HG02571 (cell line): Measurements from ENCODE around the gene ZNF684.
"Not testable (repeated sequence)": the region's sequence is repeated elsewhere in the genome, so short reads cannot be mapped to it uniquely, and the experiment has no call there.

Experiments used
- ATAC-seq: cut with Tn5 transposase; IDR thresholded peaks from one replicate; pipeline ENCODE4 v1.9.1; 2021; ENCODE audit warnings: mild to moderate bottlenecking, moderate library complexity; ENCODE audit not compliant: unreplicated experiment

The ZNF684 gene

DNA sequence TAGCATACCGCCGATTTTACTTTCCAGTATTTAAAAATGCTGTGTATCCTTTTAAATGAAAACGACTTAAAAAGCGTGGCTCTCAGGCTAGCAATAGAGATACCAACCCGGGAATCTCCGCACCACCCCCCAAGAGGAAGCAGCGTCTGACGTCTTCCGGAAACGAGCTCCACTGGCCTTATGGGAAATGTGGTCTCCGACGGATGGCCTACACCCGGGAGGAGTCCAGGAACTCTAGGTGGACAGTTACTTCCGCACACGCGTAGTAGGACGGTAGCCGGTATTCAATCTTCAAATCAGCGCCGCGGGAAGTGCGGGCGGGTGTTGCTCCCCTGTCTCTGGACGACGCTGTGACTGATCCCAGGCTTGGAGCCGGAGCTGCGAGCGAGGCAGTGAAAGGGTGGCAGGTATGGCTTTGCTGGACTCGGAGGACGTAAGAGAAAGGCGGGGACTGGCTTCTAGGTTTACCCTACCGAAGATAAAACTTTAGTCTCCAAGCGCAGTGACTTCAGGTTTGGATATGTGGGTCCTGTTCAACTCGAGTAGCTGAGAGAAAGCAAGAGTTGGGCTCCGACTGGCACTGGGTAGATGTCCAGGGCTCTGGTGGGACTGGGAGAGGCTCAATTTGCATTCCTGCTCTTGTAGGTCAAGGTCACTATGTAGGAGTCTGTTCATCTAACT is at the start of gene ZNF684:
Gene ZNF684 (plus strand): TSS at position 257 of the 681 bp plus-strand sequence. CDS start 1,530 bp downstream, outside the sequence.
- peak; percentile 94 for ATAC-seq

DNA sequence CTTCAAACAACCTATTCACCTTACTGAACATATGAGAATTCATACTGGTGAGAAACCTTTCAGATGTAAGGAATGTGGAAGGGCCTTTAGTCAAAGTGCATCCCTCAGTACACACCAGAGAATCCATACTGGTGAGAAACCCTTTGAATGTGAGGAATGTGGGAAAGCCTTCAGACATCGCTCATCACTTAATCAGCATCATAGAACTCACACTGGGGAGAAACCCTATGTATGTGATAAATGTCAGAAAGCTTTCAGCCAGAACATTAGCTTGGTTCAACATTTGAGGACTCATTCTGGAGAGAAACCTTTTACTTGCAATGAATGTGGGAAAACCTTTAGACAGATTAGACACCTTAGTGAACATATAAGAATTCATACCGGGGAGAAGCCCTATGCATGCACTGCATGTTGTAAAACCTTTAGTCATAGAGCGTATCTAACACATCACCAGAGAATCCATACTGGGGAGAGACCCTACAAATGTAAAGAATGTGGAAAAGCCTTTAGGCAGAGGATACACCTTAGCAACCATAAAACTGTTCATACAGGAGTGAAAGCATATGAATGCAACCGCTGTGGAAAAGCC is 36.0 kb upstream of the ZNF684 start:
- ATAC-seq = no peak

- not testable (repeated sequence) for ATAC-seq
These were observed 28.8 kb upstream of the ZNF684 start for GRCh38 chr1:40502651-40503050.

- ATAC-seq = no peak
These were observed 23.5 kb upstream of the ZNF684 start for GRCh38 chr1:40507973-40508372.

DNA sequence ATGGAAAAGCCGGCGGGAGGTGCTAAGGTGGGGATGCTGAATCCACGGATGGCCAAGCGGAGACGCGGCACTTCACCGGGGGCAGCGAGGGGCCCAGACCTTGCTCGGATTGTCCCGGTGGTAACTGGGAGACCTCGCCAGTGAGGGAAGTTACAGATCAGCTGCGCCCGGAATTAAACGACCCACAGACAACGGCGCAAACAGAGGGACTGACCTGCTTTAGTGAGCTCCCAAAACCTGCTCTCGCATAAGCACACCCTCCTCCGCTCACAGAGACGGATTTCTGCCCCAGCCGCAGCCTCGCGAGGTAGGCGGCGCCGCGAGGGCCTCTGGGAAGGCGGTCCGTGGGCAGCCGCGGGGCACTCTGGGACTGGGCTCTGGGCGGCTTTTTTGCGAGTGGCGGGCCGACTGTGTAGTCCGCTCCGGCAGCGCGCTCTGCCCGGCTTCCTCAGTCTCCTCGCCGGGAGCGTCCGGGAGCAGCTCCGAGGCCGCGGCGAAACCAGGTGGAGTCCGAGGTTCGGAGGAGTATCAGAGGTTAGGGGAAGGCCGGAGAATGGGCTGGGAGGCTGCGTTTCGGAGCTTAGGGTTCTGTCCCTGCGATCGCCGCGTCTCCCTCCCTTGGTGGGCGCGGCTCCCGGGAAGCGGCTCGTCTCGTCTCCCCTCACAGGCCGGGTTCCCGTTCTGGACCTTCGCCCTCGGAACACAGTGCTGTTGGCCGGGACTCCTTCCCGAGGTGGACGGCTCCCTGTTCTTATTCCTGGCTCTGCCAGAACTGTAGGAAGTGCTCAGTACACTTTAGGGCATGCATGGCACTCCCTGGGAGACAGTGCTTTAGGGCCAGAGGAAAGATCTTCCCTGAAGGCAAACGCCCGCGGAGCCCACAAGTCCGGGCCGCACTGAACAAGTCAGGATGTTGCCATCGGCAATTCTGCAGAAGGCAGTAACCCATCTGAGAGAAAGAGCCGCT is 22.8 kb upstream of the ZNF684 start, which contains the start of gene EXO5:
Gene EXO5 (plus strand): TSS at position 393 of the 967 bp plus-strand sequence. CDS start 5,778 bp downstream, outside the sequence.
- ATAC-seq = no peak

GRCh38 chr1:40519517-40519916 is 11.9 kb upstream of the ZNF684 start:
- no peak for ATAC-seq

DNA sequence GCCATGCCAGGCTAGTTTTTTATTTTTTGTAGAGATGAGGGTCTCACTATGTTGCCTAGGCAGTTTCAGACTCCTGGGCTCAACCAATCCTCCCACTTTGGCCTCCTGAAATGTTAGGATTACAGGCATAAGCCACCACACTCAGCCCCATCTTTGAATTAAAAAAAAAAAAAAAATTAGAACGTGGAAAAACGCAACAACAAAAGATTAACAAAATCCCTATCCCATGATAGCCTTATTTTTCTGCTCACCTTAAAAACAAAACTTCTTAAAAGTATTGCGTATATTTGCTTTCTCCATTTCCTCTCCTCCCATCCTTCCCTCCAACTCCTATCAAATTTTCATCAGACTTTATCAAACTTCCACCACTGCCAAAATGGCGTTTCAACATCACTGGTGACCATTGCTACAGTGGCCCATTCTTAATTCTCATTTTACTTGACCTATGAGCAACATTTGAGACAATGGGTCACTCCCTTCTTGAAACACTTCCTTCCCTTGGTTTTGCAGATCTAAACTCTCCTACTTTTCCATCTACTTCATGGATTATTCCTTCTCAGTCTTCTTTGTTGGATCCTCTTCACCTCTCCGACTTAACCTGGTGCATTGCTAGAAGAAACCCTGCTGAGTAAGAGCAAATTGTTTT is 579 bp upstream of the ZNF684 start:
- peak; percentile 11 for ATAC-seq

DNA sequence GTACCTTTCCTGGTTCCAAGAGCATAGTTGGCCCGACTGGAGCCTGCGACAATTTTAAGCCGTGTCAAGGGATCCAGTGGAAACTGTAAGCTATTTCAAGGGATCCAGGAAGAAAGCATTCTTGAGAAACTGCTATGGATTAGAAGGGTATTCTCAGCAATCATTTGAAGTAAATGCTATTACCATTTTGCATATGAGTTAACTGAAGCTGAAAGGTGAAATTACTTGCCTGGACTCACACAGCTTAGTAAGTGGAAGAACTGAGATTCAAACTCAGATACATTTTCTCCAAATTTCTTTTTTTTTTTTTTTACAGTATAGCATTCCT is 589 bp downstream of the ZNF684 start:
- ATAC-seq = no peak

GRCh38 chr1:40532844-40533424 is 1.5 kb downstream of the ZNF684 start:
- ATAC-seq = no peak

DNA sequence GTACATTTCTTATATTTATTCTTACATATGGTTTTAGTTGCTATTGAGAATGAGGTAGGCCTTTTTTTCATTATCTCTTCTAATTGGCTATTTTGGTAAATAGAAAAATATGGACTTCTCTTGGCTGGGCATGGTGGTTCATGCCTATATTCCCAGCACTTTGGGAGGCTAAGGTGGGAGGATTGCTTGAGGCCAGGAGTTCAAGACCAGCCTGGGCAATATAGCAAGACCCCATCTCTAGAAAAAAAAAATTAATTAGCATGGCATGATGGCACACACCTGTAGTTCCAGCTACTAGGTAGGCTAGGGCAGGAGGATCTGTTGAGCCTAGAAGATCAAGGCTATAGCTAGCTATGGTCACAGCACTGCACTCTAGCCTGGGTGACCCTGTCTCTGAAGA is 3.2 kb downstream of the ZNF684 start:
- no peak for ATAC-seq

DNA sequence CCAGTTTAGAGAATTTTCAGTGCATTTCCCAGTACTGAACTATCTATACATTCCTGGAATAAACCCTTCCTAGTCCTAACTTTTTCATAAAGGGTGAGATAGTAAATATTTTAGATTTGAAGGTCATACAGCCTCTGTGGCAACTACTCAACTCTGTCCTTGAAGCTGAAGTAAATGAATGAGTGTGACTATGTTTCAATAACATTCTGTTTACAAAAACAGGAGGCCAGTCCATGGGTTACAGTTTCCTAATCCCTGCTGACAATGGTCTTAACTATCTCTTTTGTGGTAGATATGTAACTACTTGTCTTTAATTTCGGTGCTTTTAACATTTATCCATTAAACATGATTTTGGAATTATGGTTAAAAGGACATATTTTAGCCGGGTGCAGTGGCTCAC is 4.3 kb downstream of the ZNF684 start:
- ATAC-seq = no peak

GRCh38 chr1:40539338-40539737 is 7.9 kb downstream of the ZNF684 start:
- ATAC-seq = no peak

GRCh38 chr1:40546957-40547356 is 15.5 kb downstream of the ZNF684 start:
- no peak for ATAC-seq

- ATAC-seq = no peak
These were observed 21.6 kb downstream of the ZNF684 start for GRCh38 chr1:40553017-40553416.

DNA sequence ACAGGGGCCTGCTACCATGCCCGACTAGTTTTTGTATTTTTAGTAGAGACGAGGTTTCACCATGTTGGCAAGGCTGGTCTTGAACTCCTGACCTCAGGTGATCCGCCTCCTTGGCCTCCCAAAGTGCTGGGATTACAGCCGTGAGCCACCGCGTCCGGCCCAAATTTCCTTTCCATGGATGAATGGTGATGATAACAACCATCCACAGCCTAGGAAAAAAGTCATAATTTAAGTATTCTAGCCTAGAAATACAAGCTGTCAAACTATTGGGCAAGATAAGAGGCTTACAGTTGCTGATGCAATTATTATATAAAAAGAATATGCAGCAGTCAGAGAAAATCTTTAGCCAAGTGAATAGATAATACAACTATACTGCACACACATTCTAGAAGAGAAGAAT is 23.4 kb downstream of the ZNF684 start:
- ATAC-seq = not testable (repeated sequence)

- no peak for ATAC-seq
These were observed 24.7 kb downstream of the ZNF684 start for GRCh38 chr1:40556121-40556520.

- not testable (repeated sequence) for ATAC-seq
These were observed 26.8 kb downstream of the ZNF684 start for GRCh38 chr1:40558241-40558640.

GRCh38 chr1:40562185-40562584 is 30.7 kb downstream of the ZNF684 start:
- ATAC-seq = no peak

DNA sequence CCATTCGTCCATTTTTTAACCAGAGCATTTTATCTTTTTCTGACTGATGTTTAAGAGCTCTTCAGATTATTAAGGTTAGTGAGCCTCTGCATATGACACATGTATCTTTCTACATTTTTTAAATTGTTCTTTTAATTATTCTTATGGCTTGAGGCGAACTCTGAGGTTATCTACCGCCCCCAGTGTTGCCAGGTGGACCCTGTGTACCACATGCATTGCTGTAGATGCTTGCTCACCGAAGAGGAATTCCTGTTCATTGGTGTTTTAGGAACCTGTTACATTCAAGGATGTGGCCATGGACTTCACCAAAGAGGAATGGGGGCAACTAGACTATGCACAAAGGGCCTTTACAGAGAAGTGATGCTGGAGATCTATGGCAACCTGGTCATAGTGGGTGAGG is 31.8 kb downstream of the ZNF684 start:
- no peak for ATAC-seq

DNA sequence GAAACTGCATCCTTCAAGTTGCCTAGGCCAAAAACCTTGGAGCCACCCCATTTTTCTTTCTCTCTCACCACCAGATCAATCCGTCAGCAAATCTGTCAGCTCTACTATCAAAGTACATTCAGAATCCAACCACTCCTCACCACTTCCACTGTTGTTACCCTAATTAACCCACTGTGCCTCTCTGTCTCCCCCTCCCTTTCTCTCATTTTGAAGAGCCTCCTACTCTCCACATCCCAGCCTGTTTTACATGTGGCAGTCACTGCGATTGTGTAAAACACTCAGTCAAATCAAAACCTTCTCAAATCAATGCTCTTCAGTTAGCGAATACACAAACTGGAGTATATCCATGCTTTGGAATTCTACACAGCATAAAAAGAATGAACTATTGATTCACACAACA is 33.1 kb downstream of the ZNF684 start:
- no peak for ATAC-seq

- ATAC-seq = no peak
These were observed 33.5 kb downstream of the ZNF684 start for GRCh38 chr1:40564913-40565312.
